NCI-H226 (cell line): ENCODE results near the gene BABAM2.
A peak's percentile ranks its signal among the peaks of the same experiment; 100 is the strongest.
"Not testable (repeated sequence)": the region's sequence is repeated elsewhere in the genome, so short reads cannot be mapped to it uniquely, and the experiment has no call there.

ENCODE experiments used
- DNase-seq: peaks from one replicate; pipeline ENCODE4 v3.0.0-alpha.2; 2015

The BABAM2 gene

GRCh38 chr2:28085201-28085600, 194.7 kb downstream of the BABAM2 start:
- no peak for DNase-seq

GRCh38 chr2:28086611-28087010, 196.1 kb downstream of the BABAM2 start:
- no peak for DNase-seq

- no peak for DNase-seq
These were observed 198.4 kb downstream of the BABAM2 start for GRCh38 chr2:28088970-28089369.

GRCh38 chr2:28089486-28089885, 199.0 kb downstream of the BABAM2 start:
- no peak for DNase-seq

- no peak for DNase-seq
These were observed 202.8 kb downstream of the BABAM2 start for GRCh38 chr2:28093308-28093707.

- DNase-seq = no peak
These were observed 203.2 kb downstream of the BABAM2 start for GRCh38 chr2:28093768-28094167.

- DNase-seq = no peak
These were observed 204.2 kb downstream of the BABAM2 start for GRCh38 chr2:28094739-28095138.

- DNase-seq = no peak
These were observed 205.1 kb downstream of the BABAM2 start for GRCh38 chr2:28095622-28096021.

GRCh38 chr2:28096421-28096820, 205.9 kb downstream of the BABAM2 start:
- DNase-seq = peak; percentile 3

- no peak for DNase-seq
These were observed 208.1 kb downstream of the BABAM2 start for GRCh38 chr2:28098501-28099225.

- no peak for DNase-seq
These were observed 210.6 kb downstream of the BABAM2 start for GRCh38 chr2:28101123-28101522.

- DNase-seq = no peak
These were observed 211.4 kb downstream of the BABAM2 start for GRCh38 chr2:28101892-28102291.

GRCh38 chr2:28102455-28102874, 211.9 kb downstream of the BABAM2 start:
- peak; percentile 22 for DNase-seq

GRCh38 chr2:28103611-28104010, 213.1 kb downstream of the BABAM2 start:
- no peak for DNase-seq

GRCh38 chr2:28108143-28108542, 217.6 kb downstream of the BABAM2 start:
- no peak for DNase-seq

- not testable (repeated sequence) for DNase-seq
These were observed 223.2 kb downstream of the BABAM2 start for GRCh38 chr2:28113771-28114170.

- peak; percentile 35 for DNase-seq
These were observed 226.6 kb downstream of the BABAM2 start for GRCh38 chr2:28117104-28117596.

- DNase-seq = no peak
These were observed 229.1 kb downstream of the BABAM2 start for GRCh38 chr2:28119631-28120030.

GRCh38 chr2:28128281-28128950, 237.9 kb downstream of the BABAM2 start:
- no peak for DNase-seq

- DNase-seq = no peak
These were observed 239.6 kb downstream of the BABAM2 start for GRCh38 chr2:28129955-28130695.

GRCh38 chr2:28133778-28134177, 243.2 kb downstream of the BABAM2 start:
- no peak for DNase-seq

GRCh38 chr2:28134262-28134812, 243.8 kb downstream of the BABAM2 start:
- peak; percentile 10 for DNase-seq

GRCh38 chr2:28134857-28135256, 244.3 kb downstream of the BABAM2 start:
- no peak for DNase-seq
